ENCODE data around the gene ST7. TPM values are rescaled to one million over a fixed set of nuclear protein-coding genes. Genes with fewer than 3 reads are reported as not detected.

Gene ST7
- total RNA-seq, 1 donor from 2014 or later = 69.7 TPM

DNA sequence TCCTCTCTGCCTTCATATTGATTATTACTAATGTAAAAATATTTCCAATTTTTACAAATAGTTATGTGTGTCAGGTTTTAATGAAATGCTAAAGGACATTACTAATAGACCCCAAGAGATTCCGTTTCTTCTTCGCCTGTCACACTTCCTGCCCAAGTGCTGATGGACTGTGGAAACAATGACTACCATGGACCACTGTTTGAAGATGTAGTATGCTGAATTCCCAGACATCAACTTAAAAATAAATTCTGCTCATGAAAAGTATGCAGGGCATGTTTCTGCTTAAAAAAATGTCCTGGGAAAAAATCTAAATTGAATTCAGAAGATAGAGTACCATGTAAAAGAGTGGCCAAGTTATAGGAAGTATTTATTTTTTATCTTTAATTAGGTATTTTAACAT is 52.1 kb downstream of the ST7 start:
- DNase-seq (ENCODE audit: low spot score in 2 of 2) = no peak
- FAIRE-seq = no peak

DNA sequence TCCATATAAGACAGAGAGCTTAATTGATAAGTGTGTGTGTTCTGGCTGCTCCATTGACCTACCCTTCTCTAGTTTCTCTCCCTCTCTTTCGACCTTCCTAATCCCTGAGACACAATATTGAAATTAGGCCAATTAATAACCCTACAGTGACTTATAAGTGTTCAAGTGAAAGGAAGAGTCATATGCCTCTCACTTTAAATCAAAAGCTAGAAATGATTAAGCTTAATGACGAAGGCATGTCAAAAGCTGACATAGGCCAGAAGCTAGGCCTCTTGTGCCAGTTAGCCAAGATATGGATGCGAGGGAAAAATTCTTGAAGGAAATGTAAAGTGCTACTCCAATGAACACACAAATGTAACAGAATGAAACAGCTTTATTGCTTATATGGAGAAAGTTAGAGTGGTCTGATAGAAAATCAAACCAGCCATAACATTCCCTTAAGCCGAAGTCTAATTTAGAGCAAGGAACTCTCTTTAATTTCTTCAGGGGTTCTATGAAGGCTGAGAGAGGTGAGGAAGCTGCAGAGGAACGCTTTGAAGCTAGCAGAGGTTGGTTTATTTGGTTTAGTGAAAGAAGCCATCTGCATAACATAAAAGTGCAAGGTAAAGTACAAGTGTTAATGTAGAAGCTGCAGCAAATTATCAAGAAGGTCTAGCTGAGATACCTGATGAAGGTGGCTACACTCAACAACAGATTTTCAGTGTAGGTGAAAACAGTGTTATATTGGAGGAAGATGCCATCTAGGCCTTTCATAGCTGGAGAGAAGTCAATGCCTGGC is 53.8 kb downstream of the ST7 start:
- DNase-seq (ENCODE audit: low spot score in 2 of 2) (no peak), FAIRE-seq (no peak)

DNA sequence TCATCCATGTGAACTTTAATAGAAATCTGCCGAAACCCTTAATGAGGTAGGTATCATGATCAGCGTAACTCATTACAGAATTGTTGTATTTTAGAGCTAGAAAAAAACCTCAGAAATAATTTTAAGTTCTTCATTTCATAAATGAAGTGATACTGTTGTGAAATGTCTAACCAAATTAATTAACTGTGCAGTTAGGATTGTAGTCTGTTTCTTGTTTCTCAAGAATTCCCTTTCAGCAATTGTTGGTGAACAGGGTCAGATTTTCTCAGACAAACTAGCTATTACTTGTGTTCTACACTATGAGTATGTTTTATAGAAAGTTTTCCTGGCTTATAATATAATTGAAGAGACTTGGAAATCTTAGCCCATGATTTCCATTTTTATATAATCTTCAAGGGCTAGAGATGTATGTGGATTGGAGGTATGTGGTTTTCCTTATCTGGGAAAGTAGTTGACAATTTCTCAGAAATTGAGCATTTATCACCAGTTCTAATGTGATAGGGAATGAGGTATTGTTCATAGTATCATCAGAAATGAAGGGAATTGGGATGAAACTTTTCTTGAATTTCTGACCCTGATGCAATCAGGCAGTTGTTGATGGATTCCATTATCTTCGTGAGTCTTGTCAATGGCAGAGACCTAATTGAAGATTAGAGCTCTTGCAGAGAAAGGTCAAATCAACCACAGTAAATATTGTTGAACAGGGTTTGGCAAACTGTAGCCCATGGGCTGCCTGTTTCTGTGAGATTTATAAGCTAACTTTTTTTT is 55.0 kb downstream of the ST7 start:
- FAIRE-seq (no peak), DNase-seq (ENCODE audit: low spot score in 2 of 2) (no peak)

DNA sequence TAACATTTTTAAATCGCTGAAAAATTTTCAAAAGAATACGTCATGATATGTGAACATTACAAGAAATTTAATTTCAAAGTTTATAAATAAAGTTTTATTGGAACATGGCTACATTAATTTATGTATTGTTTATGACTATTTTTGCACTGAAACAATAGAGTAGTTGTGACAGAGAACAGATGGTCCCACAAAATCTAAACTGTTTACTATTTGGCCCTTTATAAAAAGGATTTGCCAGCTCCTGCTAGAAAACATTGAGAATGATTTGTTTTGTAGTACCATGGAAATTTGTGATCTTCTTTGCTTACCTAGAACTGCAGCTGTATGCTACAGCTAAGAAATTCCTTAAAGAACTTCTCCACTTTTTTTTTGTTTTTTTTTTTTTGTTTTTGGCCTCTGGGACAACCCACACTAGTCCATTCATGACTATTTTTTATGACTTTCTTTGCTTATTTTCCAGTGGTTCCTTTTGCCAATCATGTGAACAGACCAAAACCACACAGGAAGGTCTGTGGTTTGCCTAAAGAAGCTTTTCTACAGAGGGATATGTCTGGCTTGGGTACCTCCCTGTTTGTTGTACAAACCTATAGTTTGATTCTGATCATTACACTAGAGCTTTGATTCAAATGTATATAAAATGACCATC is 55.7 kb downstream of the ST7 start:
- no peak for FAIRE-seq

DNA sequence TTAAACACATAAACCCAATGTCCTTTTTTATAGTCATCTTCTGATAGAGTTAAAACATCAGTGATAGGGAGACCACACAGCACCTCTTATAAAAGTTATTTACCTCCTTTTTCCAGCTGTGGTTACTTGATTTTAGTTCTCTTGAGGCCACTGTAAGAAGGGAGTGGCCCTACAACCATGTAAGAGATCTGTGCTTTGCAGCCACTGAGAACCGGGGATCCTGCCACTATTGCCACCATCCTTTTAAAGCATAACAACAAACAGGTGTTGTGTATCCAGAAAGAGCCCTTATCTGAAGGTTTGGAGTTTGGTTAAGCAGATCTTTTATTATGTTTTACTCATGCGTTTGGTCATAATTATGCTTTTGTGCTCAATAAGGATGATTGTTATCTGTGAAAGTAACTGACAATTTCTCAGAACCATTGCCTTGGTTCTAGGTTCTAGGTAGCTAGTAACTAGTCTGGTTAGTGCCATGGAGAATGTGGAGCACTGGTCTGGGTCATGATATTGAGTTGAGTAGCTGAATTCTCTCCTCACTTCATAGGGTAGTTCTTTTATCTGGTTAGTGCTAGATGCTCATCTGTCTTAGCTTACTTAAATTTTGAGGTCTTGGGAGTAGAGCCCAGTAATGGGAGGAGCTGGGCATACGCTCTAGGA is 56.5 kb downstream of the ST7 start:
- no peak for FAIRE-seq
- no peak for DNase-seq (ENCODE audit: low spot score in 2 of 2)

More for the DNA sequence above, 55.7 kb downstream of the ST7 start:
- DNase-seq (ENCODE audit: low spot score in 2 of 2) = no peak

DNA sequence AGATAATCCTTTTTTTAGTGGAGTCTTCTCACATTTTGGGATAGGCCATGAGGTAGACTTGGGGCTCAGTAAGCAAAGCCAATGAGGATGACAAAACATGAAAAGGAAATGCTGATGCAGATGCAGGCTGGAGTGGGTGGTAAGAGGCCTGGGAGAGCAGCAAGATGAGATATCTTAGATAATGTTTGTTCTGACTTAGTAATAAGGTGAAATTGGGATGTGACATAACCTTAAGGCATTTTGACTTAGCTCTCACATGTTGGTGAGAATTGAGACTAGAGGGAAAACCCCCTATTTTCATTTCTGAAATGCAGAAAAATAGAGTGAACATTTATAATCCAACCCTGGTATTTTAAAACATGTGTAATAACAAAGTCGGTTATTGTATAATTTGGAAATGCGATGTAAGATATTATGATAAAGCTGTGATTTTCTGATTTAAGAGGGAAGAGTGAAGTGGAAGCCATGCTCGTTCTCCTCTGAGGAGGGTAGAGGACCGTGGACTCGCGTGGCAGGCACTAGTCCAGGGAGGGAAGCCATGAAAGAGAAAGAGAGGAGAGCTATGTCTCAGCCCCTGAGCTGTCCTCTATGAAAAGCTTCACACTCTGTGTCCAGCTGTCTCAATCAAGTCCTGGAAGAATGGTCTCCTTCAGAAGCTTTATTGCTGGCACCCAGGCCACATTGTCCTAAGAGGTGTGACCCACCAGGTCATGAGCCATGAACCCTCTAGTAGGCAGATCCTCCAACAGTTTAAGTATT is 57.3 kb downstream of the ST7 start:
- no peak for FAIRE-seq
- no peak for DNase-seq (ENCODE audit: low spot score in 2 of 2)

DNA sequence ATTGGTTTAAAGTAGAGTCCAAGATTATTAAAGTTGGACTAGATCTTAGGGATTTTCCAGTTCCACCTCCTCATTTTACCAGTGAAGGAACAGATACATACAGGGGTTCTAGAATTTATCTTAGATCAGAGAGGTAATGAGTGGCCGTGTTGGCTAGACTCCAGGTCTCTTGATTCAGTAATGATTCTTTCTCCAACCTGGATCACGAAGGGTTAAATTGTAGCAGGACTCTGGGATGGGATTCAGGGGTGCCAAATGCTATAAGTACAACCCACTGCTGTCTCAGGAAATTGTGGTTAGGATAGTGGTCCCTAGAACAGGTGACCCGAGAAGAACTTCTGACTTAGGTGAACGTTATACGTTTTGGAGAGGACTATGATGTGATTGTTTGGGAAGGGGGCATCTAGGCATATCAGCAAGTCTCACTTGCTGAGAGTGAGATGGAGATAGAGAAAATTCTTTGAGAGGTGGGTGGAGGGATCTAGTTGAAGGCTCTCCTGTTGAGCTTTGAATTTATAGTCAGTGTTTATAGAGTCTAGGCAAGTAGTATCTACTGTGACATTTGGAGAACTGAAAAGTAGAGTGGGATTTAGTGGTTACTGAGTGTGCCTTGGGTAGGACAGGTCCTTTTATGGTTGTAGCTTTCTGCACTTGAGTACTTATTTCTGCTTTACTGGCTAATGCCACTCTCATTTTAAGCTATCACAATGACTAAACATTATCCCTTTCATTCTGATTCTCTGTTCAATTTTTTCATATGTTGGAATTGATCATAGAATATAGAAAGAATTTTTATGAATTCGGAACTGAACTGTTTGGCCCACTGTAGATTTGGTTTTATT is 58.3 kb downstream of the ST7 start:
- DNase-seq (ENCODE audit: low spot score in 2 of 2) (no peak), FAIRE-seq (no peak)

DNA sequence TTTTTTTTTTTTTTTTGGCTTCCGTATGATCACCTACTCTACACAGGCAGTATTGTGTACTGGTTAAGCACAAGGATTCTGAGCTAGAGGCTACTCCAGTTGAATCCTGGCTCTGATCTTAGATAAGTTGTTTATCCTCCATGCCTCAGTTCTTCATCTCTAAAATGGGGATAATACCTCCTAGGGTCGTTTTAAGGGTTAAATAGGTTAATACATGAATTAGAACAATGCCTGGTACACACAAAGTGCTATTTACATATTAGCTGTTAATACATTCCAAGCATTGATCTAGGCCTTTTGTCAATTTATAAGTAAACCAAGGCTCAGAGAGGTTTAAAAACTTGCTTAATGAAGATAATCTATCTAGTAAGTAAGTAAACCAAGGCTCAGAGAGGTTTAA is 59.0 kb downstream of the ST7 start:
- DNase-seq (ENCODE audit: low spot score in 2 of 2) (no peak), FAIRE-seq (no peak)

DNA sequence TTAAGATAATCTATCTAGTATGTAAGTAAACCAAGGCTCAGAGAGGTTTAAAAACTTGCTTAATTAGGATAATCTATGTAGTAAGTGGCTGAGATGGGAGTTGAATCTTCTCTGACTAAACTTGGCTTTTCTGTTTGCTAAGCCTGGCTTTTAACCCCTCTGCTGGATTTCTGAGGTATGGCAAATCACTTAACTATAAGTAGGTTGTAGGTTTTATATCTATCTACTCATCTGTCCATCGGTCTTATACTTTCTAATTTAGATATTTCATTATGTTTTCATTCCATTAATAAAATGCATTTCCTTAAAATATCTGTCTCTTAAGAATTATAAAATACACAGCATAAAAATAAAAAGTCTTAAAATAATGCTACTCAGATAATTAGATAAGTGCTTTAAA is 59.4 kb downstream of the ST7 start:
- DNase-seq (ENCODE audit: low spot score in 2 of 2) = no peak
- FAIRE-seq = peak; percentile 43

DNA sequence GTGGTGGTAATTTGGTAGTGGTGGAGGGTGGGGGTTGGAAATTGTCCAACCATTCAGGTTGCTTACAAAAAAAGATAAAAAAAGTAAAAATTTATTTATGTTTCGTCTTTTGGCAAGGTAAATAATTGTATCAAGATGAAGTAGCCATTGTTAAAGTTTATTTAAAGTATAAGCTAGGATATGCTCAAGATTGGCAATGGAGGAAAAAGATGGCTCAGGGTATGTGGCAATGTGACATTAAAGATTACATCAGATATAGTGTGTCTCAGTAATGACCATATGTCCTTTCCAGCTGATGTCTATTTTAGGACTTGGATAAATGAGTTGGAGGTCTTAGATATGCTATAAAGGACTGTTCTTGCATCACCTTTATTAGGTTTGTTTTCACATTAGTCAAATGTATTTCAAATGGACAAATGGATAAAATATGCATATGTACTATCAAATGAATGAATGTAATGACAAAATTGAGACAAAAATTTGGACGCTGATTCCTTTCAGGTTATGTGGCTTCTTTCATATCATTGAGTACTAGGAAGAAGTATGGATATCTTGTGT is 60.9 kb downstream of the ST7 start:
- DNase-seq (ENCODE audit: low spot score in 2 of 2) (no peak), FAIRE-seq (no peak)

DNA sequence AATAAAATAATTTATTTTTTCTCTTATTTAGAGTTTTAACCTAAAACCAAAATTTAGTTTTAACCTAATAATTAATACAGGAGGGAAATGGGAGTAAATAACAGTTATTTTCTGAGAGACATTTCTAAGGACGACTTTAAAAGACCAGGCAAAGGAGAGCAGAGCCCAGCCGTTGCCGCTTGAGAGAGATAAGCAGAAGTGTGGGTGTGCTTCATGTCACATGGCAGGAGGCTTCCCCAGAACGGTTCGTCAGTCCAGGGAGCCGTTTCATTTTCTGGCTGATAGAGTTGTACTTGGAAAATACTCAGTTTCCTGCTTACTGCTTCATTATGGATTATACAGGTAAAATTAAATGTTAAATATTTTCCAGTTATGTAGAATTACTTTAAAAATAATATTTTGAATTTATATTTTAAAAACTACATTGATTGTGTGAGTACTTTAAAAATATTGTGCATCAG is 61.4 kb downstream of the ST7 start:
- DNase-seq (ENCODE audit: low spot score in 2 of 2) (no peak), FAIRE-seq (peak; percentile 3)

DNA sequence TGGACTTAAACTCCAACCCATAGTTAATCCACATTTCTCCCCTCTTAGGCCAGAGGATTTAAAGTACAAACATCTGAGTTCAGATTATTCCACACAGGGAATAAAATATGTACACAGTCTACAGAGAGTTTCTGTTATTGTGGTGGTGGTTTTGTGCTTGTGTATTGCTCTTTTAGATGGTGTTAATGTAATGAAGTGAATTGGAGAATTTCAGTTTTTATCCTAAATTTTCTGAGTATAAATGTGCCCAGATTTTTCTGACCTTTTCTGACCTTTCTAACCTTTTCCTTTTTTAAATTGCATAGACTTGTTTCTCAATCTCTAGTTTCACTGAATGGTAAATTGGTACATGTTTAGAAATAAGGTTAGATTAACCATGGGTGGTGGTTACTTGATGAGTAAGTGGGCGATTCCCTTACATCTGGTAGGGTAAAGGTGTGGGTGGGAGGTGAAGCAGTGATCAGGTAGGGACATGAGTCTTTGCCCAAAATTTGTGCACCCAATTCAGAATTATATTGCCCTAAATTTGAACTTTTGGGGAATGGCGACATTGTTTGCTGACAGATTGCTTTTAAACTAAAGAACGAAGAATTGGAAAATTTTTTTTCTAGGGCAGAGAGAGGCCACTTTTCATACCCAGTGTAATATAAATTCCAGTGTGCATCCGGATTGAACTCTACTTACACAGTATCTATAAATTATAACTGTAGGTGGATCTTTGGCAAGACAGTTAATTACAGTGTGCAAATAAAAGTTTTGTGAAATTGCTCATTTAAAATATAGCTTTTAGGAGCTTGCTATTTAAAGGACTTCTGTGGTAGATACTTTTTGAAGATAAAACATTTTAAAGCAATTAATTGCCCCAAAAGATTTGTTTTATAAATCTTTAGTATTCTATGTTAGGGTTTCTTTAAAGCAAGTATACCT is 62.2 kb downstream of the ST7 start:
- no peak for FAIRE-seq

DNA sequence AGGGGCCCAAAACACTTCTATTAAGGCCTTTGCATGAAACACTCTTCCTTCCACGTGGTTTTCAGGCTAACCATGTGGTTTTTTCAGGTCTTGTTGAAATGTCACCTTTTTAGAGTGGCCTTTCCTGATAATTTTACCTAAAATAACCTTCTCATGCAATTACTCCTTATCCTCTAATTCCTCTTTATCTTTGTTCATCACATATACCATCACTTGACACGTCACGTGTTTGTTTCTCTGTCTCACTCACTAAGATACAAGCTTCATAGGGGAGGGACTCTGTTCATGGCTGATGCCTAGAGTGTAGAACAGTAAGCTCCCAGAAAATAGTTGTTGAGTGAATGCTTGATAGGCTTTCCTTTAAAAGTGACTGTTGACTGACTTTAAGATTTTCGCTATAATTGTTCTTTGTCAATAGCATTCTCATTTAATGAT is 63.7 kb downstream of the ST7 start:
- FAIRE-seq = no peak
- DNase-seq (ENCODE audit: low spot score in 2 of 2) = no peak

More for the DNA sequence above, 62.2 kb downstream of the ST7 start:
- no peak for DNase-seq (ENCODE audit: low spot score in 2 of 2)

DNA sequence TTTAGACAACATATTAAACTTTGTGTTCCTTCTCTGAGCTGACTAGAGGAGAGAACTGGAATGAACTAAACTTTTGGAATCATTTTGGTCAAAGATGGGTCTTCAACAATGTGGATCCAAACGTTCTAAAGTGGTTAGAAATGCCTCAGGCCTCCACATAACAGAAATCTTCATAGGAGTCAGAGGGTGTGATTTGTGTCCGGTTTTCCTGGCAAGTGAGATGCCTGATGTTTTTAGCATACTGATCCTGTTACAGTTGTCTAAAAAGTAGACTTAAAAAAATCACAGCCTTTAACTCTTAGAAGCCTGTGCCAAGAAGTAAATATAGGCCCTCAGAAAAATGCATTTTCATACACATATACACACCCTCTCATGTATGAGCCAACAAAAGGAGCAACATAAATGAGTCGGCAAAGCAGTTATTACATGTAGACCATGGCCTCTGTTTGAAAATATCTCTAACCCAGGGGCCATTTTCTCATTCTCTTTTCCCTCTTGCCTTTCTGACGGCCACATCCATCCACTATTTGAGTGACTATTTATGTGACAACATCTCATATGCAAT is 64.5 kb downstream of the ST7 start:
- DNase-seq (ENCODE audit: low spot score in 2 of 2) (no peak), FAIRE-seq (no peak)

DNA sequence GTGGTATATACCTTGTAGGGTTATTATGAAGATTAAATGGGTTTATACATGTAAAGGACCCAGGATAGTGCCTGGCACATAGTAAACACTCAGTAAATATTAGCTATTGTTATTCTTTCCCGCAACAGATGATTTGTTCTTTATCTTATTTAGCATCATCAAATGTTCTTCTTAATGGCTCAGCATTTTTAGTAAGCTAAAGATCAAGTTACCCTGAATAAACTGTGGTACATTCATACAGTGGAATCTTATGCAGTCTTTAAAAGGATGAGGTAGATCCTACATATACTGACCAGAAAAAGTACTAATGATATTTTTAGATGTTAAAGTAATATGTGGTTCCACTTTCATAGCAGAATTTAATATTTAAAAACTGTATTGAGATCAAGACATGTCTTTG is 65.4 kb downstream of the ST7 start:
- DNase-seq (ENCODE audit: low spot score in 2 of 2) (no peak), FAIRE-seq (no peak)

DNA sequence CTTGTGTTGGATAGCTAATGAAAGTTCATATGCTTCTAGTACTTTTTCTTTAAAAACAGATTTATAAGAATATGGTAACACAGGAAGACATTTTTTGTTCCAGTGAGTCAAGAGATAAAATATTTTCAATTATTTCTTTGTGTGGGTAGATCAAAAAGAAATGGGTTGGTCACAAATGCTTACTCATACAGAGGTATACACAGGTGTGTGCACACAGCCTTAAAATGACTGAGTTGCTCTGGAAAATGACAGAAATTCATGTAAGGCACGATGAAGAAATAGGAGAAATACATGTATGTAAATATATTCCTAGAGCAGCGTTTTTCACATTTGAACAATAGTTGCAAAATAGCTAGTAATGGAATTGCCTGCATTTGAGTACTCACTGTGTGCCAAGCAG is 66.0 kb downstream of the ST7 start:
- DNase-seq (ENCODE audit: low spot score in 2 of 2) (no peak), FAIRE-seq (no peak)

DNA sequence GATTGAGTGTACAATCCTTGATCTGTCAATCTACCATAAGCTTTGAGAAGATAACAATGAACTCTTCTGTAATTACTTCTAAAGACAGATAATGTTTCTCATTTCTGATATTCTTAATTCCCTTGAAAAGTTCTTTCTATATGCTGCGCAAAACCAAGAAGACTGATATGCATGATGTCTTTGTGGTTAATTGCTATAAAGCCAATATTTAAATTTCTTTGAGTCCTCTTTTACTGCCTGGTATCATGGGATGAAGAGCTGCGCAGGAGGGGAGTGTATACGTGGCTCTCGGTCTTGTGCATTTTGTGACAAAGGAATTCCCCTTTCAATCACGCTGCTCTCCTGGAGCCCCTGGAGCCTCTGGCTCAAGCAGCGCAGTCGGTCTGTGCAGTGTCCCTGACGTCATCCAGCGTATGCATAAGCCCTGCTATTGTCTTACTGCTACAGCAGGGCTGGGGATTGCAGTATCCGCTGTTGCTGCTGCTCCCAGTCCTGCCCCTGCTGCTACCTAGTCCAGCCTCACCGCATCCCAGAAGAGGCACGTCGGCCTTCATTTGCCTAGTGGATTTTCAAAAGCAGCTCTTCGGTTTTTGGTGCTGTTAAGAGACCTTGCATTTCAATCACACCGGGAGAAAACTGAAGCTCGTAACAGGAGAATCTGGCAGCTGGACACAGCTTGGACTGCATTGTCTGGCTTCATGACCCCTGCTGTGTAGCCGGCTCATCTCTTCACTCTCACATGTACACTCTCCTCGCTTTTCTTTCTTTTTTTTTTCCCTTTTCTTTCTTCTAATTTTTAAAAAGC is 66.7 kb downstream of the ST7 start:
- no peak for FAIRE-seq
- peak in 1 of 2 donors; percentile 35 for DNase-seq (ENCODE audit: low spot score in 2 of 2)

All from frontal cortex (tissue), 4 donors.